Measurements from ENCODE around the gene LRRC56.

DNA sequence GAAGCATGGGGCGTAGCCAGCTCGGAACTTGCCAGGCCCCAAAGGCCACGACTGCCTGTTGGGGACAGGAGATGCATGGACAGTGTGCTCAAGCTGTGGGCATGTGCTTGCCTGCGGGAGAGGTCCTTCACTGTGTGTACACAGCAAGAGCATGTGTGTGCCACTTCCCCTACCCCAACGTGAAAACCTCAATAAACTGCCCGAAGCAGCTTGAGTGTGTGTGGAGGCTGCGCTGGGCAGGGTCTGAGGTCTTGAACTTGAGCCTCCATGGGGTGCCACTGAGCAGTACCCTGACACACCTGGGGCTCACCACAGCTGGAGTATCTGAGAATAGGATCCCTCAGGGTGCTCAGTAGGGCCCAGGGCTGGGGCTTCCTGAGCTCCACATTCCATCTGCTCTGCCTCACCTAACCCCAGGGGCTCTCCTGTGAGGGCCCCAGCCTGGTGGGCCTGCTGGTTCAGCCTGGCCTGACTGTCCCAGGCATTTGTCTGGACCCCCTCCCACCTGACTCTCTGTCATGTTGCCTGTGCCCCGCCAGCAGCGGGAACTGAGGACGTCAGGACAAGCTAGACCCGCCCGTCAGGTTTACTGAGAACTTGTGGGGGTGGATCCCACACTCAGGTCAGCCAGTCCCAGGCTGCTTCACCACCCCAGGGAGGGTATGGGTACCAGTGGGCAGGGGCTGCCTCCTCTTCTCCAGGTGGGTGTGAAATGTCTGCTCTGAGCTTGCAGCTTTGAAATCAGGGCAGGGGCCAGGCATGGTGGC, 26.7 kb downstream of the LRRC56 start:
- TF ChIP-seq, protein P1, sequence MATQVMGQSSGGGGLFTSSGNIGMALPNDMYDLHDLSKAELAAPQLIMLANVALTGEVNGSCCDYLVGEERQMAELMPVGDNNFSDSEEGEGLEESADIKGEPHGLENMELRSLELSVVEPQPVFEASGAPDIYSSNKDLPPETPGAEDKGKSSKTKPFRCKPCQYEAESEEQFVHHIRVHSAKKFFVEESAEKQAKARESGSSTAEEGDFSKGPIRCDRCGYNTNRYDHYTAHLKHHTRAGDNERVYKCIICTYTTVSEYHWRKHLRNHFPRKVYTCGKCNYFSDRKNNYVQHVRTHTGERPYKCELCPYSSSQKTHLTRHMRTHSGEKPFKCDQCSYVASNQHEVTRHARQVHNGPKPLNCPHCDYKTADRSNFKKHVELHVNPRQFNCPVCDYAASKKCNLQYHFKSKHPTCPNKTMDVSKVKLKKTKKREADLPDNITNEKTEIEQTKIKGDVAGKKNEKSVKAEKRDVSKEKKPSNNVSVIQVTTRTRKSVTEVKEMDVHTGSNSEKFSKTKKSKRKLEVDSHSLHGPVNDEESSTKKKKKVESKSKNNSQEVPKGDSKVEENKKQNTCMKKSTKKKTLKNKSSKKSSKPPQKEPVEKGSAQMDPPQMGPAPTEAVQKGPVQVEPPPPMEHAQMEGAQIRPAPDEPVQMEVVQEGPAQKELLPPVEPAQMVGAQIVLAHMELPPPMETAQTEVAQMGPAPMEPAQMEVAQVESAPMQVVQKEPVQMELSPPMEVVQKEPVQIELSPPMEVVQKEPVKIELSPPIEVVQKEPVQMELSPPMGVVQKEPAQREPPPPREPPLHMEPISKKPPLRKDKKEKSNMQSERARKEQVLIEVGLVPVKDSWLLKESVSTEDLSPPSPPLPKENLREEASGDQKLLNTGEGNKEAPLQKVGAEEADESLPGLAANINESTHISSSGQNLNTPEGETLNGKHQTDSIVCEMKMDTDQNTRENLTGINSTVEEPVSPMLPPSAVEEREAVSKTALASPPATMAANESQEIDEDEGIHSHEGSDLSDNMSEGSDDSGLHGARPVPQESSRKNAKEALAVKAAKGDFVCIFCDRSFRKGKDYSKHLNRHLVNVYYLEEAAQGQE (tag by site-specific recombination; IDR thresholded peaks at IDR 0.05): no peak
- TF ChIP-seq, protein P2, sequence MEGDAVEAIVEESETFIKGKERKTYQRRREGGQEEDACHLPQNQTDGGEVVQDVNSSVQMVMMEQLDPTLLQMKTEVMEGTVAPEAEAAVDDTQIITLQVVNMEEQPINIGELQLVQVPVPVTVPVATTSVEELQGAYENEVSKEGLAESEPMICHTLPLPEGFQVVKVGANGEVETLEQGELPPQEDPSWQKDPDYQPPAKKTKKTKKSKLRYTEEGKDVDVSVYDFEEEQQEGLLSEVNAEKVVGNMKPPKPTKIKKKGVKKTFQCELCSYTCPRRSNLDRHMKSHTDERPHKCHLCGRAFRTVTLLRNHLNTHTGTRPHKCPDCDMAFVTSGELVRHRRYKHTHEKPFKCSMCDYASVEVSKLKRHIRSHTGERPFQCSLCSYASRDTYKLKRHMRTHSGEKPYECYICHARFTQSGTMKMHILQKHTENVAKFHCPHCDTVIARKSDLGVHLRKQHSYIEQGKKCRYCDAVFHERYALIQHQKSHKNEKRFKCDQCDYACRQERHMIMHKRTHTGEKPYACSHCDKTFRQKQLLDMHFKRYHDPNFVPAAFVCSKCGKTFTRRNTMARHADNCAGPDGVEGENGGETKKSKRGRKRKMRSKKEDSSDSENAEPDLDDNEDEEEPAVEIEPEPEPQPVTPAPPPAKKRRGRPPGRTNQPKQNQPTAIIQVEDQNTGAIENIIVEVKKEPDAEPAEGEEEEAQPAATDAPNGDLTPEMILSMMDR (tag by site-specific recombination; IDR thresholded peaks at IDR 0.05): no peak
- TF ChIP-seq, protein P3, sequence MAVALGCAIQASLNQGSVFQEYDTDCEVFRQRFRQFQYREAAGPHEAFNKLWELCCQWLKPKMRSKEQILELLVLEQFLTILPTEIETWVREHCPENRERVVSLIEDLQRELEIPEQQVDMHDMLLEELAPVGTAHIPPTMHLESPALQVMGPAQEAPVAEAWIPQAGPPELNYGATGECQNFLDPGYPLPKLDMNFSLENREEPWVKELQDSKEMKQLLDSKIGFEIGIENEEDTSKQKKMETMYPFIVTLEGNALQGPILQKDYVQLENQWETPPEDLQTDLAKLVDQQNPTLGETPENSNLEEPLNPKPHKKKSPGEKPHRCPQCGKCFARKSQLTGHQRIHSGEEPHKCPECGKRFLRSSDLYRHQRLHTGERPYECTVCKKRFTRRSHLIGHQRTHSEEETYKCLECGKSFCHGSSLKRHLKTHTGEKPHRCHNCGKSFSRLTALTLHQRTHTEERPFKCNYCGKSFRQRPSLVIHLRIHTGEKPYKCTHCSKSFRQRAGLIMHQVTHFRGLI (tag by site-specific recombination; IDR thresholded peaks at IDR 0.05): no peak
- TF ChIP-seq KLF16 (tag by site-specific recombination; IDR thresholded peaks at IDR 0.05): no peak
- TF ChIP-seq, protein P4, sequence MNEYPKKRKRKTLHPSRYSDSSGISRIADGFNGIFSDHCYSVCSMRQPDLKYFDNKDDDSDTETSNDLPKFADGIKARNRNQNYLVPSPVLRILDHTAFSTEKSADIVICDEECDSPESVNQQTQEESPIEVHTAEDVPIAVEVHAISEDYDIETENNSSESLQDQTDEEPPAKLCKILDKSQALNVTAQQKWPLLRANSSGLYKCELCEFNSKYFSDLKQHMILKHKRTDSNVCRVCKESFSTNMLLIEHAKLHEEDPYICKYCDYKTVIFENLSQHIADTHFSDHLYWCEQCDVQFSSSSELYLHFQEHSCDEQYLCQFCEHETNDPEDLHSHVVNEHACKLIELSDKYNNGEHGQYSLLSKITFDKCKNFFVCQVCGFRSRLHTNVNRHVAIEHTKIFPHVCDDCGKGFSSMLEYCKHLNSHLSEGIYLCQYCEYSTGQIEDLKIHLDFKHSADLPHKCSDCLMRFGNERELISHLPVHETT (tag by site-specific recombination; IDR thresholded peaks at IDR 0.05): no peak

All from HEK293 (cell line).